Chondrocyte (in vitro differentiated cells): ENCODE data around the gene MST1. TPM values are rescaled to one million over a fixed set of nuclear protein-coding genes. Genes with fewer than 3 reads are reported as not detected.

ENCODE experiments used
- DNase-seq: peaks from one replicate; pipeline ENCODE4 v3.0.0; 2021; ENCODE audit warnings: mixed read lengths, low spot score
- H3K27ac Mint-ChIP-seq: one replicate; pipeline ENCODE4 v1.8.0; 2021; ENCODE audit warnings: mild to moderate bottlenecking, moderate library complexity, mixed read lengths; ENCODE audit not compliant: unreplicated experiment
- H3K27me3 Mint-ChIP-seq: 2 replicates; pipeline ENCODE4 v1.8.0; 2021; ENCODE audit warnings: low read depth, mixed read lengths
- H3K36me3 Mint-ChIP-seq: 2 replicates; pipeline ENCODE4 v1.8.0; 2021; ENCODE audit warnings: low read depth, mixed read lengths
- H3K4me1 Mint-ChIP-seq: 2 replicates; pipeline ENCODE4 v1.8.0; 2021; ENCODE audit warnings: low read depth, mild to moderate bottlenecking, mixed read lengths
- H3K4me3 Mint-ChIP-seq: one replicate; pipeline ENCODE4 v1.8.0; 2021; ENCODE audit warnings: mild to moderate bottlenecking, moderate library complexity, mixed read lengths; ENCODE audit not compliant: unreplicated experiment
- H3K9me3 Mint-ChIP-seq: 2 replicates; pipeline ENCODE4 v1.8.0; 2021; ENCODE audit warnings: low read depth, mixed read lengths
- CTCF ChIP-seq: fragments of 200-600 bp; sonication (generic); IDR thresholded peaks from 2 replicates; pipeline ENCODE4 v1.5.0; 2021; ENCODE audit warnings: antibody characterized with exemption, mild to moderate bottlenecking, moderate library complexity
- total RNA-seq: library from RNA; stranded (reverse); gene quantifications from 3 replicates; pipeline ENCODE4 v1.2.1, GENCODE V29; 2021

Gene MST1
- total RNA-seq, 1 donor from 2014 or later, result 19.1 TPM

GRCh38 chr3:49671291-49672288, 17.7 kb downstream of the MST1 start:
- Mint-ChIP-seq H3K9me3 (no peaks in the 10 kb centered on the region), H3K27me3 (no peaks in the 10 kb centered on the region), H3K4me1 (peaks cover 31% of the 10 kb centered on the region), H3K4me3 (no peak overlapping the region), H3K27ac (no peak overlapping the region), H3K36me3 (peaks cover 4% of the 10 kb centered on the region)
- peak; percentile 93 for TF ChIP-seq CTCF
- DNase-seq, result no peak

DNA sequence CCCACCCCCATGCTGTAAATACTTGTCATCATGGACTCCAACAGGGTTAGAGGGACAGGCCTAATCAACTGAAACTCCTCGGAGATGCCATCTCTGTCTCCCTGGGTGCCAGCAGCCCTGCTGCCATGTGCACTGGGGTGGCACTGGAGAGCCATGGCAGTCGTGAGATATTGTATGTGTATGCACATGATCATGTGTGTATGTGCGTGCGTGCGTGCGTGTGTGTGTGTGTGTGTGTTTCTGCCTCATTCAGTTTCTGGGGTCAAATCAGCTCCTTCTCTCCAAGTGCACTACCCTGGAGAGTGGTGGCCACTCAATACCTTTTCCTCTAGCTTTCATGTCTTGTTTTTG, 18.4 kb downstream of the MST1 start:
- H3K27ac Mint-ChIP-seq, result no peak overlapping the region
- no peak for DNase-seq
- TF ChIP-seq CTCF, result no peak
- no peaks in the 10 kb centered on the region for H3K27me3 Mint-ChIP-seq
- H3K9me3 Mint-ChIP-seq, result no peaks in the 10 kb centered on the region
- H3K36me3 Mint-ChIP-seq, result peaks cover 2% of the 10 kb centered on the region
- peaks cover 34% of the 10 kb centered on the region for H3K4me1 Mint-ChIP-seq
- H3K4me3 Mint-ChIP-seq, result no peak overlapping the region

- TF ChIP-seq CTCF, result no peak
- Mint-ChIP-seq H3K27me3 (no peaks in the 10 kb centered on the region), H3K36me3 (no peaks in the 10 kb centered on the region), H3K4me1 (peaks cover 27% of the 10 kb centered on the region), H3K4me3 (no peak overlapping the region), H3K9me3 (no peaks in the 10 kb centered on the region), H3K27ac (no peak overlapping the region)
- no peak for DNase-seq
Observed at GRCh38 chr3:49669352-49669751, 19.9 kb downstream of the MST1 start.

GRCh38 chr3:49668861-49669260, 20.4 kb downstream of the MST1 start:
- no peaks in the 10 kb centered on the region for H3K27me3 Mint-ChIP-seq
- H3K9me3 Mint-ChIP-seq, result no peaks in the 10 kb centered on the region
- no peak overlapping the region for H3K4me3 Mint-ChIP-seq
- H3K27ac Mint-ChIP-seq, result peak overlapping the region; percentile 2
- TF ChIP-seq CTCF, result no peak
- H3K36me3 Mint-ChIP-seq, result no peaks in the 10 kb centered on the region
- H3K4me1 Mint-ChIP-seq, result peaks cover 27% of the 10 kb centered on the region
- DNase-seq, result no peak

- TF ChIP-seq CTCF, result no peak
- peak overlapping the region; percentile 12 for H3K27ac Mint-ChIP-seq
- H3K27me3 Mint-ChIP-seq, result no peaks in the 10 kb centered on the region
- peaks cover 23% of the 10 kb centered on the region for H3K4me1 Mint-ChIP-seq
- DNase-seq, result no peak
- no peaks in the 10 kb centered on the region for H3K36me3 Mint-ChIP-seq
- no peak overlapping the region for H3K4me3 Mint-ChIP-seq
- H3K9me3 Mint-ChIP-seq, result no peaks in the 10 kb centered on the region
Observed at GRCh38 chr3:49668414-49668797, 20.9 kb downstream of the MST1 start.
